Right lobe of liver (tissue), 6 donors: Measurements from ENCODE around the gene MYRIP. TPM values are rescaled to one million over a fixed set of nuclear protein-coding genes. Genes with fewer than 3 reads are reported as not detected.

Experiments used
- ATAC-seq, 4 donors: fragments of 200-7000 bp; cut with Tn5 transposase; one replicate each; pipeline ENCODE4 v1.9.1; 2020; ENCODE audit warnings: mild to moderate bottlenecking in 4 of 4, moderate library complexity in 4 of 4
- DNase-seq, 3 donors: peaks; one replicate each; pipeline ENCODE4 v3.0.0-alpha.2; 2020
- H3K27ac ChIP-seq, 3 donors: fragments of 200-600 bp; one replicate each; pipeline ENCODE4 v1.8.0; 2022
- H3K27me3 ChIP-seq, 2 donors: fragments of 200-600 bp; one replicate each; pipeline ENCODE4 v1.8.0; 2022
- H3K36me3 ChIP-seq, 4 donors: fragments of 200-600 bp; sonication (generic) in 1 of 4; one replicate each; pipeline versions ENCODE4 v1.5.1 to v1.8.0; 2017 to 2022; ENCODE audit warnings: control low read depth in 1 of 4
- H3K4me1 ChIP-seq, 4 donors: fragments of 200-600 bp; sonication (generic) in 1 of 4; one replicate each; pipeline versions ENCODE4 v1.5.1 to v1.8.0; 2017 to 2022; ENCODE audit warnings: control low read depth in 1 of 4
- H3K4me3 ChIP-seq, 3 donors: fragments of 200-600 bp; one replicate each; pipeline ENCODE4 v1.8.0; 2022
- H3K9me3 ChIP-seq, 4 donors: fragments of 200-600 bp; sonication (generic) in 1 of 4; one replicate each; pipeline versions ENCODE4 v1.5.1 to v1.8.0; 2017 to 2022; ENCODE audit warnings: control low read depth in 1 of 4
- POLR2A ChIP-seq: fragments of 450-650 bp; IDR thresholded peaks from one replicate; pipeline ENCODE4 v1.6.1; 2017; ENCODE audit warnings: antibody characterized with exemption, mild to moderate bottlenecking
- WGBS: methylation state at CpG from one replicate; pipeline ENCODE4 v1.1.6; 2018; ENCODE audit warnings: low coverage, low lambda C conversion rate; ENCODE audit not compliant: insufficient coverage; ENCODE audit errors: missing lambda C conversion rate; 5-methylcytosine and 5-hydroxymethylcytosine counted together
- intact Hi-C, 2 donors: fragments of 100-400 bp; cut with DNase I; formaldehyde crosslinking; loops; one replicate each; pipeline versions ENCODE4 v1.11.2 to v1.14.1; 2022
- total RNA-seq, 6 experiments: library from RNA; depleted of rRNA in 2 of 6; stranded (reverse); fragments of >200 nt in 2 of 6; fragmentation: NEBNext Ultra II Directional in 3 of 6; extraction: Animal tissue kit (Norgen Biotek cat#: 25700) in 3 of 6; gene quantifications; one replicate each; pipeline versions ENCODE4 v1.1.0 to v1.2.4, GENCODE V29; 2016 to 2023
- TF ChIP-seq, protein P1 (sequence below), 4 donors: fragments of 200-600 bp in 3 of 4; fragments of 450-650 bp in 1 of 4; IDR thresholded peaks; one replicate each; pipeline versions ENCODE4 v1.5.1 to v1.8.0; 2016 to 2022; ENCODE audit warnings: antibody characterized with exemption in 4 of 4, mild to moderate bottlenecking in 2 of 4
- donor health status: DM: no; HTN: yes; CAD: no.
- donor health status: DM: no; HTN: no; CAD: no.
- donor health status: DM: no; HTN: no; CAD: no.
- donor health status: DM: no; HTN: yes; CAD: no.
- donor health status: DM: no; HTN: yes; CAD: no.

MYRIP gene
- total RNA-seq, 6 experiments from 2014 or later, result 14.3 to 23.2 (median 19.0) TPM

DNA sequence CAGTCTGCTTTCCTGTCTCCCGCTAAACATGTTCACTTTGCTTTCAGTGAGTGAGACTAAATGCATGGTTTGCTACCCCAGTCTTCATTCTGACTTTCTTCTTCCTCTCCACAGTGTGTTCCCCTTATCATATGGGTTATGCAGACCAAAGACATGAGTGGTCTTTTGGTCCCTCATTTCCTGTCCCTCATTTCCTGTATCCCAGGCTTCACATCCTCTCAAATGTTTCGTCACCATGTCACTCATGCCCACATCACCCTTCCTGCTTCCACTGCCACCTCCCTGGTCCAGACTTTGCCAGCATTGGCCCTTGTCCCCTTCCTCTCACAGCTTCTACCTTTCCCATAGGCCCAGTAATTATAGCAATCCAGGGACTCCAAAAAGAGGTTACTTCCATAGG is 209.0 kb downstream of the MYRIP start:
- no peak for ATAC-seq
- no peak for DNase-seq
- Histone ChIP-seq H3K4me1 (no peaks in the 10 kb centered on the region), H3K36me3 (no peaks in the 10 kb centered on the region), H3K27ac (no peak overlapping the region), H3K4me3 (no peak overlapping the region), H3K9me3 (no peaks in the 10 kb centered on the region), H3K27me3 (no peaks in the 10 kb centered on the region)
- TF ChIP-seq, protein P1, sequence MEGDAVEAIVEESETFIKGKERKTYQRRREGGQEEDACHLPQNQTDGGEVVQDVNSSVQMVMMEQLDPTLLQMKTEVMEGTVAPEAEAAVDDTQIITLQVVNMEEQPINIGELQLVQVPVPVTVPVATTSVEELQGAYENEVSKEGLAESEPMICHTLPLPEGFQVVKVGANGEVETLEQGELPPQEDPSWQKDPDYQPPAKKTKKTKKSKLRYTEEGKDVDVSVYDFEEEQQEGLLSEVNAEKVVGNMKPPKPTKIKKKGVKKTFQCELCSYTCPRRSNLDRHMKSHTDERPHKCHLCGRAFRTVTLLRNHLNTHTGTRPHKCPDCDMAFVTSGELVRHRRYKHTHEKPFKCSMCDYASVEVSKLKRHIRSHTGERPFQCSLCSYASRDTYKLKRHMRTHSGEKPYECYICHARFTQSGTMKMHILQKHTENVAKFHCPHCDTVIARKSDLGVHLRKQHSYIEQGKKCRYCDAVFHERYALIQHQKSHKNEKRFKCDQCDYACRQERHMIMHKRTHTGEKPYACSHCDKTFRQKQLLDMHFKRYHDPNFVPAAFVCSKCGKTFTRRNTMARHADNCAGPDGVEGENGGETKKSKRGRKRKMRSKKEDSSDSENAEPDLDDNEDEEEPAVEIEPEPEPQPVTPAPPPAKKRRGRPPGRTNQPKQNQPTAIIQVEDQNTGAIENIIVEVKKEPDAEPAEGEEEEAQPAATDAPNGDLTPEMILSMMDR (IDR thresholded peaks at IDR 0.05), result no peak
- TF ChIP-seq POLR2A, result no peak
- intact Hi-C loops, result no loop called here
- 85% methylated on average over 2 of the region's 2 CpGs for WGBS

DNA sequence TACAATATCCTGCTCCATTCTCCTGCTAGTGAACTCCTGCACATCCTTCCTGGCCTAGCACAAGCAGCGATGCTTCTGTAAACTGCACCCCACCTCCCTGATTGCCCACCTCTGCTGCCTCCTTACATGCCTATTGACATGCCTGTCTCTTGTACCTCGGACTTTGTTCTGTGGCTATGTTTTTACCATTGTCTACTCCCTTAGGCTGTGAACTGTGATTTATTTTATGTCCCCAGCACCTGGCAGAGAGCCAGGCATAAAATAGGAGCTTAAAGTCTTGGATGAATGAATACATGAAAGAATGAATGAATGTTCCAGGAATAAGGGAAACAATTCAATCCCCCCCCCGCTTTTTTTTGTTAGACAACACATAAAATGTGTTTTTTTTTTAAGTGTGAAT is 210.0 kb downstream of the MYRIP start:
- H3K36me3 ChIP-seq, result no peaks in the 10 kb centered on the region
- H3K27me3 ChIP-seq, result no peaks in the 10 kb centered on the region
- H3K4me1 ChIP-seq, result no peaks in the 10 kb centered on the region
- TF ChIP-seq, protein P1 (IDR thresholded peaks at IDR 0.05), result no peak
- no peak for TF ChIP-seq POLR2A
- H3K9me3 ChIP-seq, result no peaks in the 10 kb centered on the region
- no peak overlapping the region for H3K27ac ChIP-seq
- ATAC-seq, result no peak
- DNase-seq, result no peak
- 80% methylated on average over 3 of the region's 3 CpGs for WGBS
- no peak overlapping the region for H3K4me3 ChIP-seq
- intact Hi-C loops, result no loop called here

- H3K27me3 ChIP-seq, result no peaks in the 10 kb centered on the region
- no peaks in the 10 kb centered on the region for H3K36me3 ChIP-seq
- H3K4me3 ChIP-seq, result no peak overlapping the region
- 73% methylated on average over 2 of the region's 2 CpGs for WGBS
- intact Hi-C loops, result no loop called here
- H3K4me1 ChIP-seq, result no peaks in the 10 kb centered on the region
- H3K27ac ChIP-seq, result no peak overlapping the region
- no peak for TF ChIP-seq POLR2A
- TF ChIP-seq, protein P1 (IDR thresholded peaks at IDR 0.05), result no peak
- DNase-seq, result no peak
- no peaks in the 10 kb centered on the region for H3K9me3 ChIP-seq
- no peak for ATAC-seq
Observed at GRCh38 chr3:40020689-40021088, 211.3 kb downstream of the MYRIP start.

- no peak for DNase-seq
- TF ChIP-seq POLR2A, result no peak
- TF ChIP-seq, protein P1 (IDR thresholded peaks at IDR 0.05), result no peak
- no peak overlapping the region for H3K27ac ChIP-seq
- no peaks in the 10 kb centered on the region for H3K4me1 ChIP-seq
- 64% methylated on average over 1 of the region's 1 CpG for WGBS
- H3K27me3 ChIP-seq, result no peaks in the 10 kb centered on the region
- intact Hi-C loops, result no loop called here
- ATAC-seq, result no peak
- no peak overlapping the region for H3K4me3 ChIP-seq
- H3K9me3 ChIP-seq, result no peaks in the 10 kb centered on the region
- no peaks in the 10 kb centered on the region for H3K36me3 ChIP-seq
Observed at GRCh38 chr3:40021338-40021737, 211.9 kb downstream of the MYRIP start.

DNA sequence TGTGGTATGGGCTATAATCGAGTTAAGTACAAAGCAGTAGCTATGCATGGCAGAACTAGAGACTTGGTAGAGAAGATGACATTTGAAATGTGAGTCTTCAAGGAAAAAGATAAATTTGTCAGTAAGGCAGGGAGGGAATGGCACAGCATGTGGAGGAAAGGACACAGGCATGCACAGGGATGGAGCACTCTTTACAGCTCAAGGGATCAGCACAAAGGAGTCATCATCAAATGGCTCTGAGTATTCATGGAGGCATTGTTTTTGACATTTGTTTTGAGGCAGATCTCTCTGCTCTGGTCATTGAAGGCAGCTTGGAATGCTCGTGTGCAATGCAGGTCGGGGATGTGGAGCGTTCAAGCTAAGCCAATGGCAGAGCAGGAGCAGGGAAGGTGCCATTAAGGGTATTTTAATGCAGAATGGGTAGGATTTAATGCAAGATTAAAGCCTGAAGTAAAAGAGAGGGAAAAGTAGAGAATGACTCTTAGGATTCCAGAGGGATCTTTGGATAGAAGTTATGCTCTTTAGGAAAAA is 213.0 kb downstream of the MYRIP start:
- ATAC-seq, result no peak
- Histone ChIP-seq H3K4me3 (no peak overlapping the region), H3K9me3 (no peaks in the 10 kb centered on the region), H3K27ac (no peak overlapping the region), H3K36me3 (no peaks in the 10 kb centered on the region), H3K4me1 (no peaks in the 10 kb centered on the region), H3K27me3 (no peaks in the 10 kb centered on the region)
- intact Hi-C loops, result no loop called here
- TF ChIP-seq POLR2A, result no peak
- TF ChIP-seq, protein P1 (IDR thresholded peaks at IDR 0.05), result no peak
- DNase-seq, result no peak
- WGBS, result 77% methylated on average over 4 of the region's 4 CpGs
